ENCODE results near the gene ECPAS.
"Not testable (repeated sequence)": the region's sequence is repeated elsewhere in the genome, so short reads cannot be mapped to it uniquely, and the experiment has no call there.

The ECPAS gene

DNA sequence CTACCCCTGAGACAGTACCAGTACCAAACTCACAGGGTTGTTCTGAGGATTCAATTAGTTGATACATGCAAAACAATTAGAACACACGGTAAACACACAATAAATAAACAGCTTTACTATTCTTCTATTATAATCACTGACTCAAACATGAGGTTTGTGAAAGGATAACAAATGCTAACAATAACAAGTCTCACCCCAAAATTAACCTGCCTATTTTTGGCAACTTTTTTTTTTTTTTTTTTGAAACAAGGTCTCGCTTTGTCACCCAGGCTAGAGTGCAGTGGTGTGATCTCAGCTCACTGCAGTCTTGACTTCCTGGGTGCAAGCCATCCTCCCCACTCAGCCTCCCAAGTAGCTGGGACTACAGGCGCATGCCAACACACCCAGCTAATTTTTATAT, 6.5 kb downstream of the ECPAS start:
- no peak for DNase-seq (ENCODE audit: low spot score)

DNA sequence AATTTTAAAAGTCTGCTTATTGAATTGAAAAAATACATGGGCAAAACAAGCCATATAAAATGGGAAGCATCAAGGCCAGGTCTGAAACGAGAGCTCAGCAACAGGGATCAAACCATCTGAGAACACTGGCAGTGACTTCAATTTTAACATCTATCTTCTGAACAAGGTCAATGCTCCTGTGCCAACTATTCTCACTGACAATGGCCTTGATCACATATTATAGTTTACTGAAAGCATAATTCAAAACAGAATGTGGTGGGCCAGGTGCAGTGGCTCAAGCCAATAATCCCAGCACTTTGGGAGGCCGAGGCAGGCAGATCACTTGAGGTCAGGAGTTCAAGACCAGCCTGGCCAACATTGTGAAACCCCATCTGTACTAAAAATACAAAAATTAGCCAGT, 9.0 kb downstream of the ECPAS start:
- DNase-seq (ENCODE audit: low spot score) = no peak

DNA sequence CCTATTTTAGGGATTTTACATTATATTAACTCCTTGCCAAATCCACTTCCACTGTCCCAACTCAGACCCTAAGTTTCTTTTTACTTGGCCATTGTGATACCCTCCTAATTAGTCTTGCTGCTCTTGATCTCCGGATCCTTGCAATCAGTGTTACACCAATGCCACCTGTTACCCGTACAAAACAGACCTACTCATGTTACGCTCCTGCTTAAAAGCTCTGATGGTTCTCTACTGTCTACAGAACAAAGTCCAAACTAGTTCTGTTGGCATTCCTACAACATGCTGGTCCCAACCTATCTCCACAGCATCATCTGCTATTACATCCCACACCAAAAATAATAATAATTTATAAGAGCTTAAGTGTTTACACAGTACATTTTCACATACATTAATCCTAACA, 9.8 kb downstream of the ECPAS start:
- no peak for DNase-seq (ENCODE audit: low spot score)

DNA sequence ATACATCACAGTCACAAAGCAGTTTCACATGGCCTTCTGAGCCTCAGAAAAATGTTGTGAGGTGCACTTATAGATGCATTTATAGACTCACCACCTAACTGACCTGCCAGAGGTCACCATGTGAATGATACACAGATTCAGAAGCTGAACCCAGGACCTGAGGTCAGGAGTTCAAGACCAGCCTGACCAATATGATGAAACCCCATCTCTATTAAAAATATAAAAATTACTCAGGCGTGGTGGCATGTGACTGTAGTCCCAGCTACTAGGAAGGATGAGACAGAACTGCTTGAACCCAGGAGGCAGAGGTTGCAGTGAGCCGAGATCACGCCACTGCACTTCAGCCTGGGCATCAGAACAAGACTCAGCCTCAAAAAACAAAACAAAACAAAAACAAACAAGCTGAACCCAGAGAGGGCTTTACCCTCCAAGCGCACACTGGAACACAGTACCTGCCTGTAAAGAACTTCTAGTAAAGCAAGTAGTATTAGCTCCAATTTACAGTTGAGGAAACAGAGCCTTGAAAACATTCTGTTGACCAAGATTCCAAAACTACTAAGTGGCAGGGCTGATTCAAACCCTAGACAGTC, 16.3 kb downstream of the ECPAS start:
- DNase-seq (ENCODE audit: low spot score) = no peak

DNA sequence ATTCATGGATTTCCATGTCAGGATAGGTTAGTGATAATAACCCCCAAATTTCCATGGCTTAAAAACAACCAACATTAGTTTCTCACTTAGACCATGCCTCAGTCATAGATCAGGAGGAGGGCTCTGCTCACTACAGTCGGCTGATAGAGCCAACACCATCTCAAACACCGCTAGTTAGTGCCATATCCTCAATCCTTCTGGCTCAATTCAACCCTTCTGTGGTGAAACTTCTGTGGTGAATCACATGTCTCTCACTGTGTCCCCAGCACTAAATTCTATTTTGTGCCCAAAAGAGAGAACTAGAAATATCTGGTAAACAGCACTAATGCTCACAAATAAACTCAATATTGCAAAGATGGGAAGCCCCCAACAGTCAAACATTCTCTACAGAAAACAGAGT, 21.1 kb downstream of the ECPAS start:
- no peak for DNase-seq (ENCODE audit: low spot score)

DNA sequence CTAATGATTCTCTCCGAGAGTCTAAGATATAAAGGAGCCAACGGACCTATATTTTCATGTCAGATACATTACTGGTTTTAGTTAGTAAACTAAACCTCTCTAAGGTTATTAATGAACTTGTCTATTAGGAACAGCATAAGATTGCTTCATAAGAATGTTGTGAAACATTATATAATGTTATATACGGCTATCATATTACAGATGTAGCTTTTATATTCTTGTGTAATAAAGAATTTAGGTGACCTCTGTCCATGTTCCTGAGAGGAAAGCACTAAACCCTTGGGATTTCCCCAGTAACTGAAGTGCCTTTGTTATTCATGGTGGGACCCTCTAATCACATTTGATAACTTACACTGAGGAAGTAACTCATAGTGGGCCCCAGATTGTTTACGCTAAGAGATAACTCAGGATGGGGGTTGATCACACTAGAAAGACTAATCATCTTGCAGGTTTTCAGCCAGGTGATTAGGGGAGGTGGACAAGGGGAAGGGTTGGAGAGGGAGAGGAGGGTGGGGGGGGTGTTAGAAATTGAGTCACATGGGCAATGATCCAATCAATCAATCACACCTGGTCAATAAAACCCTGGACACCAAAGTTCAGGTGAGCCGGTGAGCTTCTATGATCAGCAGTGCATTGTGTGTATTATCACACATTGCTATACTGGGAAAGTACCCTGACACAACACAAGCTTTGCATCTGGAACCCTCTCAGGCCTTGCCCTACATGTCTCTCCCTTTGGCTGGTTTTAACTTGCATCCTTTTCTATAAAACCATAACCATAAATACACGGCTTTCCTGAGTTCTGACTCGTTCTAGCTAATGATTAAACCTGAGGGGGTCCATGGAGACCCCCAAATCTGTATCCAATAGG, 25.8 kb downstream of the ECPAS start:
- DNase-seq (ENCODE audit: low spot score) = no peak

DNA sequence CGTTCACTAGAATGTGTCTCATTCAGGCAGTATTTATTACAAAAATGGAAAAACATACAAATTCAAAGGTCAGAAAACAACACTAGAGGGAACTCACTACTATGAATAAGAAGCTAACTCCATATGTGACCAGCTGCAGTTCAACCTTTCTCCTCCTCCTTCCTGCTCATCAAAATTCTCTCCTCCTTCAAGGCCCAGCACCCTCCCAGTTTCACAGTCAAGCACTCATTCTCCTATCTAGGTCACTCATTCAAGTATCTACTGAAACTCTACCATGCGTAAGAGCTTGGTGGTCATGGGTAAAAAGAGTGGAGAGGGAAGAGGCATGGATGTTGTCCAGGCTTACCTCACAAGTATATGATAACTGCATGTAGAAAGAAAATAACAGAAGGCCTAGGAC, 27.7 kb downstream of the ECPAS start:
- DNase-seq (ENCODE audit: low spot score) = no peak

DNA sequence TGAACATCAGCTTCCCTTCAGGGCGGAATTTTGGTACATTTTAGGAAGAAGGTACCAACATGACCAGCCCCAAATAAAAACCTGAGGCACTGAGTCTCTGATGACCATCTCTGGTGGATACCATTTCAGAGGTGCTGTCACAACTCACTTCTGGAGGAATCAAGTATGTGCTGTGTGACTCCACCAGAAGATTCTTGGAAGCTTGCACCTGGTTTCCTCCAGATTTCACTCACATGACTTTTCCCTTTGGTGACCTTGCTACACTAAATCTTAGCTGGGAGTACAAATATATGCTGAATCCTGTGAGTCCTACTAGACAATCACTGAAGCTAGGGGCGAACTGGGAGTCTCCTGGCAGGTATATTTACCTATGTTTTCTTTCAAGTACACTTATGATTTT, 28.5 kb downstream of the ECPAS start:
- DNase-seq (ENCODE audit: low spot score) = no peak

DNA sequence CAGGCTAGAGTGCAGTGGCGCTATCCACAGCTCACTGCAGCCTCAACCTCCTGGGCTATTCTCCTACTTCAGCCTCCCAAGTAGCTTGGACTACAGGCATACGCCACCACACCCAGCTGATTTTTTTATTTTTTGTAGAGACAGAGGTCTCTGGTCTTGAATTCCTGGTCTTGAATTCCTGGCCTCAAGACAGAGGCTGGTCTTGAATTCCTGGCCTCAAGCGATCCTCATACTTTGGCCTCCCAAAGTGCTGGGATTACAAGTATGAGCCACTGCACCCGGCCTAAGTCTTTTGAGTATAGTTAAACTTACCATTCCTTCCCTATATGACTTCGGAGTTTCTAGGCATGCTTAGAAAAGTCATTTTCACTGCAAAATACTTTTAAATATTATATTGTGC, 29.4 kb downstream of the ECPAS start:
- DNase-seq (ENCODE audit: low spot score) = no peak

DNA sequence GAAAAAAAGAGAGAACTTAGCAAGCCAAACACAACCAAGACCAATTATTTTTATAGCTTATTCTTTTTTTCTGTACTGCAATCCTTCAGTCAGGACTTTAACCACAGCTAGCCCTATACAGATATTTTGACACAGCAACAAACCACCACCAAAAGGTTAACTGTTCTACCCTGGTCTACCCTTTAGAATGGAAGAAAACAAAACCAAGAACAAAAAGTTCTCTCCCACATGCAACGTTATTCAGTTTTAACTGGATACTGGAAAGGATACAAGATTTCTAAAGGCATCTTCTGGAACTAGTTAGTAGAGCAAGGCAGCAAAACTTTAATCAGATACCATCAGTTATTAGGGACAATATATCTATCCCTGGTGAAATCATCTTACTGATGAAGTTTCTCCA, 32.6 kb downstream of the ECPAS start:
- no peak for DNase-seq (ENCODE audit: low spot score)

DNA sequence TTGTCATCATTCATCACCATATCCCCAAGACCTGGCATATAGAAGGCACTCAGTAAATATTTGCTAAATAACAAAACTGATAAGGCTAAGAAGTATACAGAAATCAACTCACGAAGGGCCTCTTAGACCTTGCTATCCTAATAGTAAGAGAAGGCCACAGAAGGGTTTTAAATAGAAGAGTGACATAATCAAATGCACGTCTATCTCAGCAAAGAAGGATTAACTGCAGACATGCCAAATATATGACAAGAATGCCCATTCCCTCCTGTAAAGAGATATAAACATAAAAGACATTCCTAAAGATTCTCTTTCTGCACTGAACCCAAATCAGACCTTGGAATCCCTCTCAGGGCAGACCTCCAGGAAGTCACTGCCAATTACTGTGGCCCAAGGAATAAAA, 34.1 kb downstream of the ECPAS start:
- DNase-seq (ENCODE audit: low spot score) = no peak

DNA sequence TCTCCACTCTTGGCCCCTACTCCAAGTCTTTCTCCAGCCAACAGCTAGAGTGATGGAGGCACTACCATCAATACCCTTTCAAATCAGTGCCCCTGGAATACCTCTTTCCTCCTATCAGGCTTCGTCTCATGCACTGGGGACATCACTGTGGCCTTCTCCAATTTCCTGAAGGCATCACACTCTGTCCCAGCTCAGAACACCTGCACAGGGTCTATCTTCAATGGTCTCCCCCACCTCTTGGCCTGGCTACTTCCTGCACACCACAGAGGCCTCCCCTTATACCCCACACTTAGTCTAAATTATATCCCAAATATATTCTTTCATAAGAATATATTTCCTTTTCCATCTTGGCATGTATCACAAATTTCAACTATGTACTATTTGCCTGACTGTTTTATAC, 34.5 kb downstream of the ECPAS start:
- no peak for DNase-seq (ENCODE audit: low spot score)

DNA sequence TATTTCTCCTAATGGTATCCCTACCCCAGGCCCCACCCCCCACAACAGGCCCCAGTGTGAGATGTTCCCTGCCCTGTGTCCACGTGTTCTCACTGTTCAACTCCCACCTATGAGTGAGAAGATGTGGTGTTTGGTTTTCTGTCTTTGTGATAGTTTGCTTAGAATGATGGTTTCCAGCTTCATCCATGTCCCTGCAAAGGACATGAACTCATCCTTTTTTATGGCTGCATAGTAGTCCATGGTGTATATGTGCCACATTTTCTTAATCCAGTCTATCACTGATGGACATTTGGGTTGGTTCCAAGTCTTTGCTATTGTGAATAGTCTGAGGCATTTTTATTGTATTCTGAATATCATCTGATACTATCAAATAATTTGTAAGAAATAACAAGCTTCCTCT, 38.4 kb downstream of the ECPAS start:
- not testable (repeated sequence) for DNase-seq (ENCODE audit: low spot score)

DNA sequence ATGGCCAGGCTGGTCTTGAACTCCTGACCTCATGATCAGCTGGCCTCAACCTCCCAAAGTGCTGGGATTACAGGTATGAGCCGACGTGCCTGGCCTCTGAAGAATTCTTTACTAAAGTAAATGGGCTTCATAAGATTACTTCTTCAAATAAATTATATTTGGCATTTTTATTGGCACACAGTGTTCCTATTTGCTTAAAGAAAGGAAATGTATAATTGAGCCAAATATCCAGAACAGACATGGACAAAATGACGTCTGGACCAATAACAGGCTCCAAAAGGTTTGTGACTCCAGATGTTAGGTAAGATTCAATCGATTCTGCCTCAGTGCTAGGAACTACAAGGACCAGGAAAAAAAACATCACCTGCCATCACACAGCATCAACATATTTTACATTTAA, 40.7 kb downstream of the ECPAS start:
- no peak for DNase-seq (ENCODE audit: low spot score)

DNA sequence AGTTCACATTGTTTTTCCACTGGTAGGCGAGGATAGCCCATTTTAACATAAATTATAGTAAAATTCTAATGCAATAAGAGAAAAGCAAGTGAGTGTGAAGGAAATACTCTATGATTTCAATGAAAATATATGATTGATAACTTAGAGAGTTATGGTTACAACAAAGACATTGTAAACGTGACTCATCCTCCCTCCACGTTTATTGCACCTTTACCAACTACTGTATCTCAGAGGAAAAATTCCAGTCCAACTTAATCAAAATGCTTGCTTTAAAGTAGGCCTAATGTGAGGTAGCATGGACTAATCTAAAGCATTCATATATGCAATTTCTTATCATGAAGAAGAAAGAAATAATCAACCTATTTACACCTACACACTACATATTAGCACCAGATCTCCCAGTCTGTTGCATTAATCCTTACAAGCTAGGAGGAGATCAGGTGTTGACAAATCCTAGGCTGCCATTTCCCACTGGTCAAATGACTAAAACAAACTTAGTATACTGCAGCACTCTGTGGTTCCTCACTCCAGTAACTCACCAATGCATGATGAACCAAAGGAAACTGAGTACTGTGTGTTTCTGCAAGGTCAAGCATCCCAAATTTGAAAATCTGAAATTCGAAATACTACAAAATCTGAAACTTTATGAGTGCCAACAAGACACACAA, 41.7 kb downstream of the ECPAS start:
- DNase-seq (ENCODE audit: low spot score) = no peak

DNA sequence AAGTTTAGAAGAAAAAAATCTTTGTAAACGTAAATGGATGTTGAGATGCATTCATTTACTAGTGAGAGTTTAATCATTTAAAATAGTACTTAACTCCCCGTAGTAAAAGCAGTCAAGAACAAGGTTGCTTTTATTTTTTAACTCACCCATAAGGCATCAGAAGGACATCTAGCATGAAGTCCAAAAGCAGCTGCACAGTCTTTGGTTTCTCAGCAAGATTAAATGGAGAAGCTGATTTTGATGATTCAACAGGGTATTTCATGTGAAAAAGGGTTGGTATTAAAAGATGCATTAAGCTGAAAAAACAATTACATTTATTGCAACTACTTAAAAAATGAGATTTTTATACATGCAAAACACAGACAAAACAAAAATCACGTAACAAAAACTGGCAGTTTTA, 44.0 kb downstream of the ECPAS start:
- DNase-seq (ENCODE audit: low spot score) = no peak

DNA sequence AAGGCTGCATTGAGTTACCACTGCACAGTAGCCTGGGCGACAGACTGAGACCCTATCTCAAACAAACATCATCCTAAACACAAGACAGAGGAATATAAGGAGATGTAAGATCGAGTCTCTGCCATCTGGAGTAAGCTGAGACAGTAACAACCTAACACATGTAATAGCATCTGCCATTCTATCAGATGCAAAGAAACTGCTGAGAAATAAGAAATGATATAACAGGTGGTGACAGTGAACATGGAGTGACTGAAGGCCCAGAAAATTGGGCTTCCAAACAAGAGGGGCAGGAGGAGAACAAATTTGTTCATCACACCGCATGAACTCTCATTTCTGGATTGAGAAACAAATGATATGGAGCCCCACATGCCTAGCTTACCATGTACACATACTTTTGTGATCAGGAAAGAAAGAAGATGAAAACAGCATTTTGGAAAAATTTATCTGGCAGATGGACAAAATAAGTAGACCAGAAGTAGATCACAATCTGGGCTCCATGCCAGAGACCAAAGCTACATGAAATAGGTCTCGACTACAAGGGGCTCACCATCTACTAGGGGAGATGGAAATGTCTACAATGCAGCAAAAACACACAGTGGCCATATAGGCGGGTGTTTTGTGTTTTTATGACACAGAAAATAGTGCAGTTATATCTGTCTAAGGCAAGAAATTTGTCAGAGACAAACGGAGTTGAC, 45.5 kb downstream of the ECPAS start:
- no peak for DNase-seq (ENCODE audit: low spot score)

DNA sequence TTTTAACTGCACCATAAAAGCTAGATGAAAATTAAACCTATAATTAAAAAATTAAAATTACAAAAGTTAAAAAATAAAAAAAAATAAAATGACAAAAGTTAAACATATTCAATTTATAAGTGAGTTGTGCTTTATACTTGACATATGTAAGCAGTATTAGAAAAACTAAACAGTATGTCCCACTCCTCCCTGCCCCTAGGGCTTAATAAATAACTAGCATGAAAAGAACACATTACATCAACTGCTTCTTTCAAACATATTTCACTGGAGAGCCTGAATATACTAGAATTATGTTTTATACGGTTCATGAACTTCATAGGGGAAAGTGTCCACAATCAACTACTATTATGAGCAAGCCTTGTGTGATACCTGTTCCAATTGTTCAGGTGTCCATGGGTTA, 47.6 kb downstream of the ECPAS start:
- no peak for DNase-seq (ENCODE audit: low spot score)

DNA sequence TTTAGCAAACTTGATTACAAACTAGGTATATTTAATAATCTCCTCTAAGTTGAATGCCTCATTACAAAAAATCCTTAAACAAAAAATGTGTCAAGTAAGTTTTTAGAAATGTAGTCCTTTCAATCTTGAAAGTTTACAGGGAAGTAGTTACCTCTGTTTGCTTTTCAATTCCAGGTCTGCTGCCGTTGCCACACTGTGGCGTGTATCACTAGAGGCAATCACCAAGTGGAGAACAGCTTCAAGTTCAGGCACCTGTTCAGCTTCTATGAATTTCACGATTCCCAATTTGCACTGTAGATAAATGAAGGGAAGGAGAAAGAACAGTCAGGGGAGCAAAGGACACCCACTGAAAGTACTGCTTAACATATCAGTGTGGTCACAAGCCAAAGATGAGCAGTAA, 51.1 kb downstream of the ECPAS start:
- DNase-seq (ENCODE audit: low spot score) = no peak

DNA sequence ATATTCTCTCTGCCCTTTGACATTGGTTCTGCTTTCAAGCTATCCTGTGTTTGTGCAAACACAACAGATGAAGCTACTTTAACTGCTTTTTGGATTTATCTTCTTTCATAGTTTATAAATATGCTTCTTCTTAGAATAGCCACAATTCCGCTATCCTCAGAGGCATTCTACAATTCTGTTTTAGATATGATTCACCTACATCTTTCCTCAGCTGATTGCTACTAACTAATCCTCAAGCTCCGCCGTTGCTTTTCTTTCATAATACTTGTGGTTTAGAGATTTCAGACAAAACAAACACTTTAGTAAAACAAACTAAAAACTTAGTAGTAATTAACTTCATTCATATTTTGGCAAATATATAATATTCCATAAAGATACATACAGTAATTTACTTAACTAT, 52.5 kb downstream of the ECPAS start:
- no peak for DNase-seq (ENCODE audit: low spot score)

DNA sequence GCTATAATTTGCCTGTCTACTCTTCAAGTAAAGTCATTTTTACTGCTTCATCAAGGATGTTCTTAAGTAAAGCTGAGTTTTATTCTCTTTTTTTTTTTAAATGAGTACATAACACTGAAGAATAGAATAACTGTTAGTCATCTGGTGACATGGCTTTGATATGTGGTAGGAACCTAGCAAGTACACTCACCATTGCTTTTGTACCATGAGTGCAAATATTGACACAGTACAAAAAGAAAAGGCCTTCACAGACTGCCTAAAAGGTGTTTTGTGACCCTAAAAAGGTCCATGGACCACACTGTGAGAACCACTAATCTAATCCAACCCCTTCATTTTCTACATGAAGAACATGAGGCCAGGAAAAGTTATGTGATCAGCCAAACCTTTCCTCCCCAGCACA, 55.0 kb downstream of the ECPAS start:
- DNase-seq (ENCODE audit: low spot score) = no peak

DNA sequence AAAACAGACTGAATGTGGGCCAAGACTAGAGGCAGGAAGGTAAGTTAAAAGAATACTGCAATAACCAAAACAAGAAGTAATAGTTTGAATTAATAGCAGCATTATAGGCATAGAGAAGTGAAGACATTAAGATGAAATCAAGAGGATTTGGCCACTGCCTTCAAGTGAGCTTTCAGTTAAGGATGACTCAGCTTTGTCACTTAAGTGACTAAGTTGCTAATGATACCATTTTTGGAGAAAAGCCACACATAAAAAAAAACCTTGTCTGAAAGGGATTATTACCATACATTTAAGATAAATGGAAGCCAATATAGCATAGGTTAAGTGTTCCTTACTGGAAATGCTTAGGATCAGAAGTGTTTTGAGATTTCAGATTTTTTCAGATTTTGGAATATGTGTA, 57.0 kb downstream of the ECPAS start:
- no peak for DNase-seq (ENCODE audit: low spot score)

DNA sequence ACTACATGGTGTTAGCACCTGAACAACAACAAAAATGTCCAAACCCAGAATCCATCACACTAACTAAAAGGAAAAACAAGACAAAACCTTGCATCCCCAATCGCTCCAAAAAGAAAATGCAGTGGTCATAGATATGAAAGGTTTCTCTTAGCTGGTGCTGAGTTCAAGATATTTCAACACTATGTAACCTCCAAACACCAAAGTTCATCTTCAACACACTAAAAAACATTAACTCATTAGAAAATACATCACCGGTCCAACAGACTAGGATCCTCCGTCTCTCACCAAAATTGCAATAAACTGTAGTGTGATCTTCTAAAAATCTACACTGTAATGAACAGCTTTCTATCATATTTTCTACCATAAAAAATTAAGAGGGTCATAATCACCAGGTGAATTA, 60.8 kb downstream of the ECPAS start:
- no peak for DNase-seq (ENCODE audit: low spot score)

Measured in ecto neural progenitor cell (in vitro differentiated cells).